ENCODE data around the gene TBC1D23.
"Not testable (repeated sequence)": the region's sequence is repeated elsewhere in the genome, so short reads cannot be mapped to it uniquely, and the experiment has no call there.

The TBC1D23 gene

DNA sequence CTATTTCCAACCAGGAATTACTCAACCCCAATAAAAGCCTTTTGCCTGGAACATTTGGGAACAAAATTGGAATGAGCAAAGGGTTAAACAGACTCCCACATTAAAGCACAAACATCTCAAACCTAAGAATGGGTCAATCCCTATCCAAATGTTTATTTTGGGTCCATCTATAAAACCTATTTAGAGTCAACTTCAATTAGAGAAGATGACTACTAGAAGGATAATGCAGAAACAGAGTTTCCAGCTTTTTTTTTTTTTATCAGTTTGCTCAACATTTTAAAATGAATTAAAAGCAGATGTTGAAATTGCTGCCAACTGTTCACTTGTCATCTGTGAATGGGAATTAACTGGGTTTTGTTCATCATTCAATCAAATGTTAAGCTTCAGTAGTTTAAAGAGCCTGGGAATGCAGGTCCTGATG is 4.1 kb upstream of the TBC1D23 start:
- DNase-seq (ENCODE audit: low read depth in 1 of 2, low spot score in 1 of 2) = no peak

DNA sequence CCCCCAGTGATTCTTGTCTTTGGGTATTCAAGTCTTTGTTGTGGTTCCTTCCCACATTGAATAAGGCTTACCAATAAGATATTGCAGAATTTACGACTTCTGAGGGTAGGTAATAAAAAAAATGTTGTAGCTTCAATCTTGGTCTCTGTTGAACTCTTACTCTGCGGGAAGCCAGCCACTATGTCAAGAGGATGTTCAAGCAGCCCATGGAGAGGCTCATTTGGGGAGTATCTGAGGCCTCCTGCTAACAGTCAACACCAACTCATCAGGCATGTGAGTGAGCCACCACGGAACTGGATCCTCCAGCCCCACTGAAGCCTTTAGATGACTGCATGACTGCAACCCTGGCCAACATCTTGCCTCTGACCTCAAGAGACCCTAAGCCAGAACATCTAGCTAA is 3.2 kb upstream of the TBC1D23 start:
- DNase-seq (ENCODE audit: low read depth in 1 of 2, low spot score in 1 of 2) = no peak

DNA sequence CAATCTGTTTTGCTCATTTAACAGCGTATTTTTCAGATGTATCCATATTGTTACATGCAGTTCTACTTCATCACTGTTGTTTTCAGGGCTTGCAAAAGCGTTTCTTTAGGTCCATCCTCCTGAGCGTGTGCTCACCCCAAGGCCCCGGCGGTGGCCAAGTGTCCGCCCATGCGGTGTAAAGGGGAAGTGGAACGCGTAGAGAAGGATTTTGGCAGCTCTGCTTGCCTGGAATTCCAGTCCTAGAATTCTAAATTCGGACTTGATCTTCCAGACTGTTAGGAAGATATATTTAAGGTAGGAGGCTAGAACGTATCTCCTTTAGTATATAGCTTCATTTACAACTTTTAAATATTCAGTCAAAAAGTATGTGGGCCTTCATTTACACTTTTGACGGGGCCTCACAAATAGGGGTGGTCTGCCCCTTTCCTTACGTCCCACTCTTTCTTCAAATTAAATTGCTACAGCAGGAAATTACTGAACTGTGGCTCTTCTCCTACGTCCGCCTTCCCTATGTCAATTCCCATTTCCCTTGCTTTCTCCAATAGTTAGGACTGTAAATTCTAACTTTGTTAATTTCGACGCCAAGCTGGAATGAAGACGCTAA is 609 bp upstream of the TBC1D23 start:
- DNase-seq (ENCODE audit: low read depth in 1 of 2, low spot score in 1 of 2) = no peak

DNA sequence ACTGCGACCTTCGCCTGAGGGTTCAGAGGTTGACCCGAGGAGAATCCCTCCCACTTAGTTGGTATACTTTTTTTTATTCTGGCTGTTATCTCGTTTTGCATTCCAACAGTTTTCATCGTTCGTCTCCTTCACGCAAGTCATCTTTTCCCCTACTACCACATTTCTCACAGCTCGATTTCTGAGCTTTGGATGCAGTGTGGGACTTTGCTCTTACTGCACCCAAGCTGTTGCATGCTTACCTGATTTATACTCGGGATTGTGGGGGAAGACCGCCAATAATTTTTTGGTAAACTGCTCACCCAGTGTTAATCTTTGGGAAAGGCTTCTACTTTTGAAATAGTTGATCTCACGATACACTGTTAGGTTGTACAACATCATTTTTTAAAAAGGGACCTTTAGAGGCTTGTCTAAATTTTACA is 702 bp downstream of the TBC1D23 start:
- DNase-seq (ENCODE audit: low read depth in 1 of 2, low spot score in 1 of 2) = no peak

DNA sequence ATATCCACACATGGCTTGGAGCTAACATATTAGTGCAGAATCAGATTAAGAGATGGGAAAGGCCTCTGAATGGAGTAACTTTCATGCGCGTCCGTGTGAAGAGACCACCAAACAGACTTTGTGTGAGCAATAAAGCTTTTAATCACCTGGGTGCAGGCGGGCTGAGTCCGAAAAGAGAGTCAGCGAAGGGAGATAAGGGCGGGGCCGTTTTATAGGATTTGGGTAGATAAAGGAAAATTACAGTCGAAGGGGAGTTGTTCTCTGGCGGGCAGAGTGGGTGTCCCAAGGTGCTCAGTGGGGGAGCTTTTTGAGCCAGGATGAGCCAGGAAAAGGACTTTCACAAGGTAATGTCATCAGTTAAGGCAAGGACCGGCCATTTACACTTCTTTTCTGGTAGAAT is 2.1 kb downstream of the TBC1D23 start:
- DNase-seq (ENCODE audit: low read depth in 1 of 2, low spot score in 1 of 2) = not testable (repeated sequence)

DNA sequence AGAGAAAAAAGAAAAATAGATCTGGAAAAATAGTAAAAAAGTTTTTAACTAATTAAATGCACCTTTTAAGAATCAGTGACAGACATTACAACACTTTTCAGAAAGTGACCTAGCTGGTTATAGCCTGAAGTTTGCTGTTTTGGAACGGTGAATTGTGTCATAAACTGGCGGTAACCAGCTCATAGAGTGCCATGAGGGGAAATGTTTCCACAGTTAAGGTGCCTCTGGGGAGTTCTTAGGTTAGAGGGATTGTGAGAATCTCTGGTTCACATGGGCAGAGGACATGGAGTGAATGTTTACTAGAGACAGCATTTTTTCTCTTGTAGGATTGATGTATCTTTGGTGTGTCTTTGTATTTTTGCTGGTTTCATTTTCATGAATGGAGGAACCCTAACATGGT is 2.8 kb downstream of the TBC1D23 start:
- no peak for DNase-seq (ENCODE audit: low read depth in 1 of 2, low spot score in 1 of 2)

DNA sequence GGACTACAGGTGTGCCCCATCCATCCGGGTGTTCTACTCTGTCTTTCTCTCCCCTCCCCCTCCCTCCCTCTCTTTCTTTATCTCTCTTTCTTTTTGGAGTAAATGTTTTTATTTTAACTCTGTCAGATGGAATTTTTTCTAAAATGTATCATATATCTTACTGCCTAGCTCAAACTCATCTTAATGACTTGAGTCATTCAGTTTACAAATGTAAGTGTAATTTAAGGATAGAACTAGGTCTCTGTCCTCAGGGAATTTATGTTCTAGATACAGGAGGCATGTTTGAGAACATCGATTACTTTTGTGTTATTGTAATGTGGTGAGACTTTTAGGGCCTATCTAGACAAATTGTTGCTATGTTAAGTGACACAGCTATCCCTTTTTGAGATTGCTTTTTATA is 3.5 kb downstream of the TBC1D23 start:
- no peak for DNase-seq (ENCODE audit: low read depth in 1 of 2, low spot score in 1 of 2)

DNA sequence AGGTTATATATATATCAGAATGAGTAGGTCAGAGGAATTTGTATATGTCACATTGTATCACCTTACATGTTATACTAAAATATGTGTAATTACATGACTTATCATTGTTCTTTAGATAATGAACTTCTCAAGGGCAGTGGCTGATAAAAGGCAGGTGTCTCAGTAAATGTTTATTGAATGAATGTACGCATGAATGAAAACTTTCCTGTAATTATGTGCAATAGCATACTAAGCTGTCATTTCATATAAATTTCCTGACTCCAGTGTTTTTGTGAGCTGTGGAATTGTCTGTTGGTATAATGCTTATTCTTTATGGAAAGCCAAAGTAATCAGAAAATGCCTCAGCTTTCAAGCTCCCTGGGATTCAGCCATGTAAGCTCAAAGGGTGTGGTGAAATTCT is 4.2 kb downstream of the TBC1D23 start:
- no peak for DNase-seq (ENCODE audit: low read depth in 1 of 2, low spot score in 1 of 2)

DNA sequence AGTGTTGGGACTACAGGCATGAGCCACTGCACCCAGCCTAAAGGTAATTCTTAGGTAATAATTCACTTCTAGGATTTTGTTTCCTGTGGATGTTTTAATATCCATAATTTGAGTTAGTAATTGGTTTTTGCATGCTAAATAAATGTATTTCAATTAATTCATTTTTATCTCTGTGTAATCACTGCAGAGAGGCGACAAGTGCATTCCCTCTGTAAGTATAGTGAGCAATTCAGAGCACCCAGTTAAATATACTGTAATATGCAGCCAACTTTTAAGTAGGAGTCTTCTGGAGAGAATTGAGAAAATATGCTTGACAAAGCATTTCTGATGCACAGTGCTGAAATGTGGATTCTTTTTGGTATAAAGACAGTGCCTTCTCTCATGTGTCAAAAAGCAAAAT is 5.7 kb downstream of the TBC1D23 start:
- DNase-seq (ENCODE audit: low read depth in 1 of 2, low spot score in 1 of 2) = no peak

DNA sequence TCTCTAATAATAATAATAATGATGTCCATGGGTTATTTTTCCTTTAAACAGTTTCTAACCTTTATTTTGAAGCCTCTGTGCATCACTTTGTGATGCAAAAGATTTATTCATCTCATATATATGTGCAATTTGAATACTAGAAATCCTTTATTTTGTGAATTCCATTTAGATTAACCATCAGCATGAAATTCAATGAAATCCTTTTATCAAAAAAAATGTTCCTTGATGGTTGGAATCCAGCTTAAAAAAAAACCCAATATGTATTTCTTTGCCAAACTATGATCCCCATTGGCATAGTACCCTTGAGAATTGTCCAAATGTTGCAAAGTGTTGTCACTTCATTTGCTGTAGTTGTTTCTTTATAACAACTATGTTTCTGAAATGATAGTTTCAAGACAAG is 7.4 kb downstream of the TBC1D23 start:
- no peak for DNase-seq (ENCODE audit: low read depth in 1 of 2, low spot score in 1 of 2)

DNA sequence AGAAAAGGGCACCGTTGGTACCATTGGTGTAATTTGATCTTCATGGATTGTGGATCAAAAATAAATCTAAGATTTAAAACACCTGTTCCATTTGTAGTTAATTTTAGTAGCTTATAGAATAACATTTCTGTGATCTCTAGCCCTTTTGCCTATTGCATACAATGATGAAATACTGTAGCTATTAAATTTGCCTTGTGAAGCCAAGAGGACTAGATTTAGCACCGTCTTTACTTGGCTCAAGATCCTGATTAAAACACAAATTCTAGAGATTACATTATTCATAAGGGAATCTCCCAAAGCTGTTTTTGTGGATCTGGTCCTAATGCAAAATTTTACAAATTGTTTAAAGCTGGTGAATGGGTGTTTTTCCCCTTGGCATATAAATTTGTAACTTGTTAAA is 8.2 kb downstream of the TBC1D23 start:
- no peak for DNase-seq (ENCODE audit: low read depth in 1 of 2, low spot score in 1 of 2)

DNA sequence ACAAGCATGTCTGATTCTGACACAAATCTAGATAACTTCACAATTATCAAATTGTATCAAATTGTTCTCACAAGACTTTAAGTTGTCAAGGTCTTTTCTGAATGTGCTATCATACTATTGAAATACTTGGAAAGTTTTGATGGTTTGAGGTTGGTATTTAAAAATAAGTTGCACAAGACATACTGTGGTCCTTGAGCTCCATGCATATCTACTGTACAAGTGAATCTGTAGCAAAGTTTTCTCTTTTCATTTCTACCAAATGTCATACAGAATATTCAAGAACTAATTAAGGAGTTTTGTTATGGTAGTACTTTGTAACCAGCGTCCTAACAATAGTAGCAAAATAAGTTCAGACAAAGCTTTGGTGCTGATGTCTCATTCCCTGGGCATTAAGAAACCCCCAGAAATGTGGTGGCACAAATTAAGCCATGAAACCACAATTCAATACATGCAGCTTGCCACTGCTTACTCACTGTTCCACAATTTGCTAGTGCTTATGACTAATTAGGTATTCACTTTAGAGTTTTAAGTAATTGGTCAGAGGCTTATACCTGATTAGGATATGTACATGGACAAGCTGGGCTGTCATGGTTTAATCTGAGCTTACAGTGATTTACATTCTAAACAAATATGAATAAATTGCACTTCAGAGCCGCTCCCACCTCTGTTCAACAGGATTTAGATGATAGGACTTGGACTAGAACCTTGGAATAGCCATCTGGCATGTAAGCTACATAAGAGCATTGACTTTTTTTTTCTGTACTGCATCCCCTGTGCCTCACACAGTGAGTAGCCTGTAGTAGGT is 8.8 kb downstream of the TBC1D23 start:
- DNase-seq (ENCODE audit: low read depth in 1 of 2, low spot score in 1 of 2) = no peak

DNA sequence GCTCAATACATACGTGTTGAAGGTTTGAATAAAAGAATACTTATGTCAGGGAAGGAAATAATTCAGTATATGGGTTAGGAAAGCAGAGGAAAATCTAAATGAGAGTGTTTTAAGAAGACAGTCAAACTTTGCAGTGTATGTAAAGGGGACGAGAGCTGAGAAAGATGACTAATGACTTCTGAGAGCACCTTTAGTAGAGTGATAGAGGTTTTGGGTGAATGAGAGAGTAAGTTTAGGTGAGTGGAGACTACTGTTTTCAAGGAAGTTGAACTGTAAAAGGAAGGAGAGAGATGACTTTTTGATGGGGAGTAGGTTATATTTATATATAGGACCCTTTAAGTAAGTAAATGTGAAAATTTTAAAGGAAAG is 9.4 kb downstream of the TBC1D23 start:
- no peak for DNase-seq (ENCODE audit: low read depth in 1 of 2, low spot score in 1 of 2)

DNA sequence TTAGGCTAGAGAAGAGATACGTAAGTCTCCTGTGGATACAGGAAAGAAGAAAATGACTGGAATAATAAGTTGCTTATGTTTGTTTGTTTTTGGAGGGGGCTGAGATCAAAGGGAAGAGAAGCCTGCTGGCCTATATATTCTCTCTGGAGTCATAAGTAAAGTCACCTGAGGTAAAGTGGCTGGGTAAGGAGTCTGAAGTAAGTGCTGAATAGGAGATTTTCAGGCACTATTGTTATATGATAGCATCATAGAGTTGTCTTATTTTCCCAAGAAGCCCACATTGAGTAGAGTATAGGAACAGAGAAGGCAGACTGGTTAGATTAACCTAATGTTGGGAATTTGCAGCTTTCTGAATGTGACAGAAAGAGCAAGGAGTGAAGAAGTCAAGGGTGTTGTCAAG is 10.7 kb downstream of the TBC1D23 start:
- DNase-seq (ENCODE audit: low read depth in 1 of 2, low spot score in 1 of 2) = no peak

DNA sequence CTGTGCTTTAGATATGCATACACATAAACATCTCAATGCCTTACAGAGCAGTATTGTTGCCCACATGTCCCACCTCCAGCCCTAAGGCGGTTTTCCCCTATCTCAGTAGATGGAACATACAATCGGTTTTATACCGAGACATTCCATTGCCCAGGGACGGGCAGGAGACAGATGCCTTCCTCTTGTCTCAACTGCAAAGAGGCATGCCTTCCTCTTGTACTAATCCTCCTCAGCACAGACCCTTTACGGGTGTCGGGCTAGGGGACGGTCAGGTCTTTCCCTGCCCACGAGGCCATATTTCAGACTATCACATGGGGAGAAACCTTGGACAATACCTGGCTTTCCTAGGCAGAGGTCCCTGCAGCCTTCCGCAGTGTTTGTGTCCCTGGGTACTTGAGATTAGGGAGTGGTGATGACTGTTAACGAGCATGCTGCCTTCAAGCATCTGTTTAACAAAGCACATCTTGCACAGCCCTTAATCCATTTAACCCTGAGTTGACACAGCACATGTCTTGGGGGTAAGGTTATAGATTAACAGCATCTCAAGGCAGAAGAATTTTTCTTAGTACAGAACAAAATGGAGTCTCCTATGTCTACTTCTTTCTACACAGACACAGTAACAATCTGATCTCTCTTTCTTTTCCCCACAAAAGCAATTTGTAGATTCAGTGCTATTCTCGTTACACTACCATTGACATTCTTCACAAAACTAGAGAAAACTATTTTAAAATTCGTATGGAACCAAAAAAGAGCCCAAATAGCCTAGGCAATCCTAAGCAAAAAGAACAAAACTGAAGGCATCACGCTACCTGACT is 12.2 kb downstream of the TBC1D23 start:
- DNase-seq (ENCODE audit: low read depth in 1 of 2, low spot score in 1 of 2) = not testable (repeated sequence)

DNA sequence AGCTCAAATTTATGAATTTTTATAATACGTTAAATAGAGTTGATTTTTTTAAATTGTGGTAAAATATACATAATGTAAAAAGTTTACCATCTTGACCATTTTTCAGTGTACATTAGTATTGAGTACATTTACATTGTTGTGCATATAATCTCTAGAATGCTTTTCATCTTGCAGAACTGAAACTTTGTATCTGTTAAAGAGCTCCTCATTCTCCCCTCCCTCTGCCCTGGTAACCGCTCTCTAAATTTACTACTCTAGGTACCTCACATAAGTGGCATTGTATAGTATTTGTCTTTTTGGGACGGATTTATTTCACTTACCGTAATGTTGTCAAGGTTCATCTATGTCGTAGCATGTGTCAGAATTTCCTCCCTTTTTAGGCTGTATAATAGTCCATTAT is 13.6 kb downstream of the TBC1D23 start:
- DNase-seq (ENCODE audit: low read depth in 1 of 2, low spot score in 1 of 2) = no peak

DNA sequence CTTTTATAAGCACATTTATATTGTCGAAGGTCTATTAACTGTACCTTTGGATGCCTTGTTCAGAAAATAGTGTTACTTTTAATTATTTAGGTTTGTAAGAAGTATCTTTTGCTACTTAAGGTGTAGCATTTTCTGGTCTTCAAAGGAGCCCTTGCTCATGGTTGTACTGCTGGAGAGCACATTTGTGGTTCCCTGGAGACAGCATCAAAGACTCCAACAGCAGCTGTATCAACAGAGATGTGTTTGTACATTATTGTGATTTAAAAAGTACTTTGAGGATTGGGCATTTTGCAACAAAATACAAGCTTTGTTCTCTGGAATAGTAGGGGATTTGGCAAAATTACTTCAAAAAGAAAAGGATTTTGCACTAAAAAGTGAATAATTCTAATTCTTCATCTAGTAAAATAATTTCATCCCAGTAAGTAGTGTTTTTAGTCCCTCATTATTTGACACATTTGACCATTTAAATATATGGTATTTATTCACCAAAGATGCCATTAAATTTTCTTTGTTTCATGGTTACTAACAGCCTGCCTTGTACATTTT is 16.5 kb downstream of the TBC1D23 start:
- no peak for DNase-seq (ENCODE audit: low read depth in 1 of 2, low spot score in 1 of 2)

DNA sequence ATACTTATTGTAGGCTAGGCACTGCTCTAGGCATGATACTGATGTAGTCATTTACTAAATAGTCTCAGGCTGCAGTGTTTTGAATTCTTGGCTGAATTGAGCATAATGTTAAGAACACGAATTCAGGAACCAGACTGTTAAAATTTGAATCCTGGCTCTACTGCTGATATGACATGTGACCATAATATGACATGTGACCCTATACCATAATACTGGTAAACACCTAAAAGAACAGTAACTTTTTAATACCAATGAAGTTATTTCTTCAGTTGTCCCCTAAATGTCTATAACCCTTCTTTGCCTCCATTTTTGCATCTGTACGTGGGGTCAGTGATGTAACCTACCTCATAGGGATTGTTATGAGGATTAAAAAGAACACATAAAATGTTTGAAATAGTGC is 18.1 kb downstream of the TBC1D23 start:
- DNase-seq (ENCODE audit: low read depth in 1 of 2, low spot score in 1 of 2) = no peak

DNA sequence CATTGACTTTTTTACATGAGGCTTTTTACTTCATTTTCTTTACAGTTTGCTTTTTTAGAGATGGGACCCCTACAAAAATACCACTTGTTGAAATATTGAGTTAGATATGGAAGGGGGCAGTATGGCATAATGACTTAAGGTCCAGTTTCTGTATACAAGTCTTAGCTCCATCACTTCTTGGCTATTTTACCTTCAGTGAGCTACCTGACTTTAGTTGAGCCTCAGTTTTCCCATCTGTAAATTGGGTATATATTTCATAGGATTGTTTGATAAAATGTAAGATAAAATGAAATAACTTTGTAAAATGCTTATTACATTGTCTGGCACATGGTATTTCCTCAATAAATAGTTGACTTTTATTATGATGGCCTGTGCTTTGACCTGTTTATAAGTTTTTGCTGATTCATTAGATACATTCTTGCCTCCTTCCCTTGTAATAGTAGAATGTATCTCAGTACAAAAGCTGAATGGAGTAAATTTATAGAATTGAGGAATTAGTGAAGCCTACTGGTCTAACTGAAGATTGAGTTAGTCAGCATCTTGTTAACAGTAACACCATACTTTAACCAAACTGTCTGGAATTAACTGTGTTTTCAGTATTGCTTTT is 27.6 kb downstream of the TBC1D23 start:
- DNase-seq (ENCODE audit: low read depth in 1 of 2, low spot score in 1 of 2) = no peak

DNA sequence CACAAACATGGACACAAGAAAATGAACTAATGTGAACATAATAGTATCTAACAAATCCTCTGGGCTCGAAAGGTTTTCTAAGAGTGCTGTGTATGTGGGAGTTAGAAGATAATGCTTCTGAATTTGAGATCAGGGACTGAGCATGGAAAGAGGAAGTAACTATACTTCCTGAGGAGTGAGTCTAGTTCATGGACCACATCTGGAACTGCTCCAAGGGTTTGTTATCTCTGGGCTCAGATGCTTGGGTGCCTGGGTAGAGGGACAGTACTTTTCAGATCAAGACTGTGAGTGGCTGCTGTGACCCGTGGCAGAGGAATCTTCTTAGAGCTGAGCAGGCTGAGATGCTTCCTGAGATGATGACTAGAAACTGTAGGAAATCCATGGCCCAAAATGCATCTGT is 28.5 kb downstream of the TBC1D23 start:
- DNase-seq (ENCODE audit: low read depth in 1 of 2, low spot score in 1 of 2) = no peak

DNA sequence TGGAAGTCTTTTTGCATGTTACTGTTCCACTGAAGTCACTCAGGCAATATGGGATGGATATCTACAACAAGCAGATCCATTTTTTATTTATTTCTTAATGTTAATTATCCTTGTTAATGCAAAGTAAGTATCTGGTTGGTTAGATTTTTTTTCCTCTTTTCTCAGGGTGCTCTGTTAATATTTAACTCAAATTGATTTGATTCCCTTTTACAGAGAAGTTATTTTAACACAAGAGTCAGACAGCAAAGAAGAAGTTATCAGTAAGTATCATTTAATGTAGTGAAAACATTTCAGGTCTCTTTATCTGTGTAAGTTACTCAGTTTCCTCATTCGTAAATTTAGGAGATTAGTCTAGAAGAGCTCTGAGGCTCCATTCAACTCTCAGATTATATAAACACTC is 34.3 kb downstream of the TBC1D23 start:
- DNase-seq (ENCODE audit: low read depth in 1 of 2, low spot score in 1 of 2) = no peak

DNA sequence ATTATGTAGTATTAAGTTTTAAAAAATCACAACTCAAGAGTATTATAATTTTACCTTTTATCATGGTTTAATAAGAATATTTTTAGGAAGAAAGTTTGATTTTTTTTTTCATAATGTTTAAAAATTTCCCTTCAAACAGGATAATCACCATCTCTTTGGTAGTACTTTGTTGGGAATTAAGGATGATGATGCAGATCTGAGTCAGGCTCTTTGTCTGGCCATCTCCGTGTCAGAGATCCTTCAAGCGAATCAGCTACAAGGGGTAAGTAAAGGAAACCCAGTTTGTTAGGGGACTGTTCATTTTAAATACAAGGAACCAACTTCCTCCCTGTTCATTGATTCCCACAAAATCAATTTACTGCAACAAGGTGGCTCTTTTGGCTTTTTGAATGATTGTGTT is 37.0 kb downstream of the TBC1D23 start:
- no peak for DNase-seq (ENCODE audit: low read depth in 1 of 2, low spot score in 1 of 2)
